Hepatic stellate cell (primary cell): Measurements from ENCODE around the gene IL1RL1.

Source experiments
- DNase-seq: peaks from one replicate; pipeline ENCODE4 v3.0.0; 2011; ENCODE audit warnings: low spot score

Gene IL1RL1

GRCh38 chr2:102310964-102311640 lies at the start of gene IL1RL1:
Gene IL1RL1, plus strand, starts transcription at chr2:102311563. Its CDS starts 26,702 bp downstream, at chr2:102338265.
- DNase-seq = no peak

- no peak for DNase-seq
Measured at GRCh38 chr2:102262216-102263129, 48.9 kb upstream of the IL1RL1 start.

- DNase-seq = no peak
Measured at GRCh38 chr2:102264952-102265351, 46.4 kb upstream of the IL1RL1 start.

GRCh38 chr2:102266204-102266603 lies 45.2 kb upstream of the IL1RL1 start:
- no peak for DNase-seq

- DNase-seq = no peak
Measured at GRCh38 chr2:102267774-102268173, 43.6 kb upstream of the IL1RL1 start.

GRCh38 chr2:102268510-102269199 lies 42.7 kb upstream of the IL1RL1 start:
- DNase-seq = peak; percentile 45

- DNase-seq = no peak
Measured at GRCh38 chr2:102269200-102269524, 42.2 kb upstream of the IL1RL1 start.

GRCh38 chr2:102271844-102272243 lies 39.5 kb upstream of the IL1RL1 start:
- DNase-seq = no peak

- no peak for DNase-seq
Measured at GRCh38 chr2:102273619-102274211, 37.6 kb upstream of the IL1RL1 start.

- DNase-seq = no peak
Measured at GRCh38 chr2:102276549-102277201, 34.7 kb upstream of the IL1RL1 start.

GRCh38 chr2:102277202-102277700 lies 34.1 kb upstream of the IL1RL1 start:
- DNase-seq = no peak

GRCh38 chr2:102278720-102279390 lies 32.5 kb upstream of the IL1RL1 start:
- DNase-seq = no peak

GRCh38 chr2:102279391-102279735 lies 32.0 kb upstream of the IL1RL1 start:
- no peak for DNase-seq

- DNase-seq = no peak
Measured at GRCh38 chr2:102282678-102283091, 28.7 kb upstream of the IL1RL1 start.

- no peak for DNase-seq
Measured at GRCh38 chr2:102283996-102284395, 27.4 kb upstream of the IL1RL1 start.

- no peak for DNase-seq
Measured at GRCh38 chr2:102284611-102285010, 26.8 kb upstream of the IL1RL1 start.

- no peak for DNase-seq
Measured at GRCh38 chr2:102285368-102285767, 26.0 kb upstream of the IL1RL1 start.

GRCh38 chr2:102286041-102286440 lies 25.3 kb upstream of the IL1RL1 start:
- no peak for DNase-seq

GRCh38 chr2:102289129-102289528 lies 22.2 kb upstream of the IL1RL1 start:
- DNase-seq = no peak

GRCh38 chr2:102290594-102290993 lies 20.8 kb upstream of the IL1RL1 start:
- no peak for DNase-seq
